WERI-Rb-1 (cell line): ENCODE measurements around the gene GPR31.

Source experiments
- DNase-seq: peaks from one replicate; pipeline ENCODE4 v3.0.0-alpha.2; 2020
- H3K27ac ChIP-seq: fragments of 250-450 bp; sonication (Bioruptor Pico); 2 replicates; pipeline ENCODE4 v1.5.1; 2020; ENCODE audit warnings: mild to moderate bottlenecking, moderate library complexity
- H3K27me3 ChIP-seq: fragments of 250-450 bp; sonication (Bioruptor Pico); 2 replicates; pipeline ENCODE4 v1.5.1; 2021; ENCODE audit warnings: mild to moderate bottlenecking, low read depth, moderate library complexity; ENCODE audit not compliant: insufficient read depth, severe bottlenecking
- H3K36me3 ChIP-seq: fragments of 250-450 bp; sonication (Bioruptor Pico); 2 replicates; pipeline ENCODE4 v1.5.1; 2020; ENCODE audit warnings: mild to moderate bottlenecking, moderate library complexity
- H3K4me3 ChIP-seq: 2 replicates; pipeline ENCODE4 v1.5.1; 2011; ENCODE audit warnings: low read depth, mild to moderate bottlenecking, control low read depth, low read length
- H3K9me3 ChIP-seq: fragments of 250-450 bp; sonication (Bioruptor Pico); 2 replicates; pipeline ENCODE4 v1.5.1; 2021; ENCODE audit warnings: mild to moderate bottlenecking, moderate library complexity; ENCODE audit not compliant: severe bottlenecking
- CTCF ChIP-seq: IDR thresholded peaks from 2 replicates; pipeline ENCODE4 v1.5.1; 2011; ENCODE audit warnings: low read depth, mild to moderate bottlenecking, control low read depth, inconsistent platforms, low read length

Gene GPR31

GRCh38 chr6:167113935-167114910 is 43.6 kb downstream of the GPR31 start:
- H3K27me3 ChIP-seq: no peaks in the 10 kb centered on the region
- DNase-seq: no peak
- H3K27ac ChIP-seq: no peak overlapping the region
- no peak for TF ChIP-seq CTCF
- no peak overlapping the region for H3K4me3 ChIP-seq
- no peaks in the 10 kb centered on the region for H3K36me3 ChIP-seq
- H3K9me3 ChIP-seq: no peaks in the 10 kb centered on the region

- no peak for DNase-seq
- no peak for TF ChIP-seq CTCF
- no peaks in the 10 kb centered on the region for H3K27me3 ChIP-seq
Observed at GRCh38 chr6:167113047-167113754, 44.6 kb downstream of the GPR31 start.

GRCh38 chr6:167112421-167112820 is 45.4 kb downstream of the GPR31 start:
- Histone ChIP-seq H3K4me3 (no peak overlapping the region), H3K36me3 (no peaks in the 10 kb centered on the region), H3K27ac (no peak overlapping the region), H3K27me3 (no peaks in the 10 kb centered on the region), H3K9me3 (no peaks in the 10 kb centered on the region)
- no peak for DNase-seq
- TF ChIP-seq CTCF: no peak

More at GRCh38 chr6:167113047-167113754, 44.6 kb downstream of the GPR31 start:
- H3K4me3 ChIP-seq: no peak overlapping the region
- no peaks in the 10 kb centered on the region for H3K36me3 ChIP-seq
- no peaks in the 10 kb centered on the region for H3K9me3 ChIP-seq
- no peak overlapping the region for H3K27ac ChIP-seq

GRCh38 chr6:167111597-167111996 is 46.2 kb downstream of the GPR31 start:
- Histone ChIP-seq H3K27me3 (no peaks in the 10 kb centered on the region), H3K9me3 (no peaks in the 10 kb centered on the region), H3K36me3 (no peaks in the 10 kb centered on the region), H3K27ac (no peak overlapping the region), H3K4me3 (no peak overlapping the region)
- no peak for DNase-seq
- no peak for TF ChIP-seq CTCF

GRCh38 chr6:167109651-167110050 is 48.1 kb downstream of the GPR31 start:
- Histone ChIP-seq H3K4me3 (no peak overlapping the region), H3K36me3 (no peaks in the 10 kb centered on the region), H3K27ac (no peak overlapping the region), H3K27me3 (no peaks in the 10 kb centered on the region), H3K9me3 (no peaks in the 10 kb centered on the region)
- no peak for TF ChIP-seq CTCF
- DNase-seq: no peak
